IPS-NIHi7 (cell line): ENCODE results near the gene MYH14.

ENCODE experiments used
- DNase-seq: peaks from one replicate; pipeline ENCODE4 v3.0.0; 2012; ENCODE audit warnings: mixed read lengths; ENCODE audit errors: extremely low spot score

The MYH14 gene

GRCh38 chr19:50257141-50257540 is 53.7 kb downstream of the MYH14 start:
- no peak for DNase-seq

DNA sequence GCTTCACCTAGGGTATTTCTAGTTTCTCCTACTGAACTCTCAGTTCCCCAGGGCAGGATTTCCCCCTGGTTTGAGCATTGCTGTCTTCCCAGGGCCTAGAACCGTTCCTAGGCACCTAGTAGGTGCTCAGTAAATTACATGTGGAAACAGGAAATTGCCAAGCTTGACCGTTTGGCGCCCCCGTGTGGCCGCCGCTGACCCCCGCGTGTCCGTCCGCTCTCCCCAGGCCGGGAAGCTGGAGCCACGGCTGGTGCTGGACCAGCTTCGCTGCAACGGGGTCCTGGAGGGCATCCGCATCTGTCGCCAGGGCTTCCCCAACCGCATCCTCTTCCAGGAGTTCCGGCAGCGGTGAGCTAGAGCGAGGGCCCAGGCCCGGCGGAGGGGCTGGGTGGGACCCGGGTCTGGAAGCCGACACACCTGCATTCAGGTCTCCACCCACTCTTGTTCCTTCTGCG is 55.5 kb downstream of the MYH14 start:
- DNase-seq, result peak; percentile 83

GRCh38 chr19:50261446-50261970 is 58.1 kb downstream of the MYH14 start:
- no peak for DNase-seq

- no peak for DNase-seq
Observed at GRCh38 chr19:50263176-50263575, 59.8 kb downstream of the MYH14 start.

- DNase-seq, result peak; percentile 53
Observed at GRCh38 chr19:50264483-50265186, 61.2 kb downstream of the MYH14 start.

DNA sequence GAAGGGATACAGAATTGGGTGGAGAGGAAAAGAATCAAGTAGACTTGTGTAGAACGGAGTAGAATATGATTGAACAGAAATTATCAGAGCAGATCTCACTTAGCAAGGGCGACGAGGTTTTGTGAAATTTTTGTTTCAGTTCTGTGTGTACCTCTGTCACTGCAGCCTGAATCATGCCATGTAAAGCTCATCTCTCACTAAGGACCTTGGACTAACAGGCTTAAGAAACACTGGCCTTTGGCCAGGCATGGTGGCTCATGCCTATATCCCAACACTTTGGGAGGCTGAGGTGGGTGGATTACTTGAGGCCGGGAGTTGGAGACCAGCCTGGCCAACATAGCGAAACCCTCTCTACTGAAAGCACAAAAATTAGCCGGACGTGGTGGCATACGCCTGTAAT is 62.6 kb downstream of the MYH14 start:
- no peak for DNase-seq

GRCh38 chr19:50266896-50267295 is 63.5 kb downstream of the MYH14 start:
- DNase-seq, result peak; percentile 100

DNA sequence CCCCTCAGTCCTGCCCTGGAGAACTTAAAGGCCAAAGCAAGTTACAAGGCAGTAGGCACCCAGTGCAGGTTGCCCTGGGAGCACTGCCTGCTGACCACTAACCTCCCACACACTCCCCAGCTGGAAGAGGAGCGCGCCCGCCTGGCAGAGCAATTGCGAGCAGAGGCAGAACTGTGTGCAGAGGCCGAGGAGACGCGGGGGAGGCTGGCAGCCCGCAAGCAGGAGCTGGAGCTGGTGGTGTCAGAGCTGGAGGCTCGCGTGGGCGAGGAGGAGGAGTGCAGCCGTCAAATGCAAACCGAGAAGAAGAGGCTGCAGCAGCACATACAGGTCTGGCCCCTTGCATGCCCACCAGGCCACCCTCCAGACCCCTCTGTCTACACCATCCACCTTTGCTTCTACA is 64.6 kb downstream of the MYH14 start:
- DNase-seq, result no peak

DNA sequence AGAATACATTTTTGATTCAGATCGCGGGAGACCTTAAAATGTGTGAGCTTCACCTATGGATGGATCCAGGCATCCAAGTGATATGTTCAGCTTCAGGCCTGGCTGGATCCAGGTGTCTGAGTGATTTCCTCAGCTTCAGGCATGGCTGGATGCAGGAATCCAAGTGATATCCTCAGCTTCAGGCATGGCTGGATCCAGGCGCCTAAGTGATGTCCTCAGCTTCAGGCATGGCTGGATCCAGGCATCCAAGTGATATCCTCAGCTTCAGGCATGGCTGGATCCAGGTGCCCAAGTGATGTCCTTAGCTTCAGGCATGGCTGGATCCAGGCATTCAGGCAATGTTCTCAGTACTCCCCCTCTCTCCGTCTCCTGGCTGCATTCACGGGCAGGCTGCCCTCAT is 65.1 kb downstream of the MYH14 start:
- DNase-seq, result no peak

GRCh38 chr19:50269653-50270052 is 66.2 kb downstream of the MYH14 start:
- DNase-seq, result no peak

- no peak for DNase-seq
Observed at GRCh38 chr19:50272263-50272897, 69.0 kb downstream of the MYH14 start.

- DNase-seq, result no peak
Observed at GRCh38 chr19:50273821-50274220, 70.4 kb downstream of the MYH14 start.

DNA sequence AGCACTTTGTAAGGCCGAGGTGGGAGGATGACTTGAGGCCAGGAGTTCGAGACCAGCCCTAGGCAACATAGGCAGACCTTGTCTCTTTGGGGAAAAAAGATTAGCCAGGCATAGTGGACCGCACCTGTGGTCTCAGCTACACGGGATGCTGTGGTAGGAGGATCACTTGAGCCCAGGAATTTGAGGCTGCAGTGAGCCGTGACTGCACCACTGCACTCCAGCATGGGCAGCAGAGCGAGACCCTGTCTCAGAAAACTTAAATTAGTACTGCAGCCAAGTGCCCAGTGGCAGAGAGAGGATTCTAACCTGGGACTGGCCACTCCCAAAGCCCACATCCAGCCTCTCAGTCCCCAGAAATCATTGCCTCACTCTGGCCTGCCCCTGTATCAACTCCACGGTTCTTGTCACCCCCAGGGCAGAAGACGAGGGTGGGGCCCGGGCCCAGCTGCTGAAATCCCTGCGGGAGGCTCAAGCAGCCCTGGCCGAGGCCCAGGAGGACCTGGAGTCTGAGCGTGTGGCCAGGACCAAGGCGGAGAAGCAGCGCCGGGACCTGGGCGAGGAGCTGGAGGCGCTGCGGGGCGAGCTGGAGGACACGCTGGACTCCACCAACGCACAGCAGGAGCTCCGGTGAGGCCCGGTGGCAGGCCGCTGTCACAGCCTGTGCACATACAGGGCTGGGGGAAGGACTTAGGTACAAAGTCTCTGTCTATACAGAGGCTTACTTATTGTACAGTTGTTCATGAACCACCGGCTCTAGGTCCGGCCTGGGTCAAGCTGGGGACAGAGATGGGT is 72.4 kb downstream of the MYH14 start:
- DNase-seq, result no peak

DNA sequence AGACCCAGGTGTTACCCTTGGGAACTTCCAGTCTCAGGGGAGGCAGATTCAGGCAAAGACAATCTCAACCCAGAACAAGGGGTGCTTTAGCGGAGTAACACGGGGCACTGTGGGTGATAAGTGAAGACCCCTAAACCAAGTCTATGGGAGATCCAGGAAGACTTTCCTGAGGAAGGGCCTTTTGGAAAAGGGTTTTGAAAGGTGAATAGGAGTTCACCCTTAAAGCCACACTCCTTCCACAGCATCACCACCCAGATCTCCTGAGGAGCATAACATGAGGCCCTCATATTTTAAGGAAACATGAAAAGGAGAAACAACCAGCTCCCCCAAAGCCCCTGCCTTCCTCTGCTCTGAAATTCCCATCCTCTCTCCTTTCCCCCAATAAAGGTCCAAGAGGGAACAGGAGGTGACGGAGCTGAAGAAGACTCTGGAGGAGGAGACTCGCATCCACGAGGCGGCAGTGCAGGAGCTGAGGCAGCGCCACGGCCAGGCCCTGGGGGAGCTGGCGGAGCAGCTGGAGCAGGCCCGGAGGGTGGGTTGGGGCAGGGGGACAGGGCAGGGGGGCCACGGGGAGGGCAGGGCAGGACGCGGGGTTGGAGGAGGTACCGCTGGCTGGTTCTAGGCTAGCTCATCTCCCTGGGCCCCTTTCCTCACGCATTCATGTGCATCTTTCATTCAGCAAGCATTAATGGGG is 73.1 kb downstream of the MYH14 start:
- DNase-seq, result no peak

- DNase-seq, result no peak
Observed at GRCh38 chr19:50277966-50278580, 74.7 kb downstream of the MYH14 start.

GRCh38 chr19:50280074-50280473 is 76.7 kb downstream of the MYH14 start:
- DNase-seq, result no peak

DNA sequence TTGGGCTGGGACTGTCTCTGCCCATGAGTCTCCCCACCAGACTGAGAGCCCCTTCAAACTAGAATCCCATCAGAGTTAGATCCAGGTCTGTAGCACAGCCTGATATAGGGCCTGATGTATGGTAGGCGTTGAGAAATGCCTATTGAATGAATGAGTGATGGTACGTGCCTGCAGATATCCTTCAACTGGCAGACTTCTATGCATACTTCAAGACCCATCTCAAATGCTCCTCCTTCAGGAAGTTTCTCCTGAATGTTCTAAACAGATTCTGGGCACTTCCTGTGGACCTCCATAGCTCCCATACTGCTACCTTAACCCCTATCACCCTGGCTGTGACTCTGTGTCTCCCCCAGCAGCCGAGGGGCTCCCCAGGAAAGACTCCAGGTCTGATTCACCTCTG is 77.6 kb downstream of the MYH14 start:
- no peak for DNase-seq

DNA sequence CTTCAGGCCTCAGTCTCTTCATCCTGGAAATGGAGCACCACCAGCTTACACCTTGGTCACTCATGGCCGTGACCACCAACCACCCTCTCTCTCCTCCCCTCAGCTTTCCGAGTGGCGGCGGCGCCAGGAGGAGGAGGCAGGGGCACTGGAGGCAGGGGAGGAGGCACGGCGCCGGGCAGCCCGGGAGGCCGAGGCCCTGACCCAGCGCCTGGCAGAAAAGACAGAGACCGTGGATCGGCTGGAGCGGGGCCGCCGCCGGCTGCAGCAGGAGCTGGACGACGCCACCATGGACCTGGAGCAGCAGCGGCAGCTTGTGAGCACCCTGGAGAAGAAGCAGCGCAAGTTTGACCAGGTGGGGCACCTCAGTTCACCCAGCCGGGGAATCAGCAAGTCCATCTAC is 78.1 kb downstream of the MYH14 start:
- DNase-seq, result no peak

DNA sequence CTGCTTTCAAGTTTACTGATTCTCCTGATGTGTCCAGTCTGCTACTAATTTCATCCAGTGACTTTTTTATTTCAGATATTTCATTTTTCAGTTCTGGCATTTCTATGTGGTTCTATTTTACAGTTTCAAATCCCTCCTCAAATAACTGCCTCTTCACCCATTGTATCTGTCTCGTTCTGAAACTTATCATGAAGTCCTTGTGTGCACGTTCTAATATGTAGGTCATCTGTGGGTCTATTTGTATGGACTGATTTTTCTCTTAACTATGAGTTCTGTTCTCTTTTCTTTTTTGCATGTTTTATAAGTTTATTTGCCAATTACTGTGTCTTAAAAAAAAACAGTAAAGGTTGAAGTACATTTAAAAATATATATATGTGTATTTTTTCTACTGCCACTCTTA is 82.4 kb downstream of the MYH14 start:
- no peak for DNase-seq

GRCh38 chr19:50286443-50286842 is 83.0 kb downstream of the MYH14 start:
- DNase-seq, result no peak

- DNase-seq, result no peak
Observed at GRCh38 chr19:50287331-50287730, 83.9 kb downstream of the MYH14 start.
